NOMO-1 (cell line): ENCODE measurements around the gene ARFGEF3.

ENCODE experiments used
- DNase-seq, 2 experiments: peaks; one replicate each; lab custom pipeline; 2025; ENCODE audit not compliant: unreplicated experiment in 2 of 2; lab: John Stamatoyannopoulos, UW

Gene ARFGEF3

DNA sequence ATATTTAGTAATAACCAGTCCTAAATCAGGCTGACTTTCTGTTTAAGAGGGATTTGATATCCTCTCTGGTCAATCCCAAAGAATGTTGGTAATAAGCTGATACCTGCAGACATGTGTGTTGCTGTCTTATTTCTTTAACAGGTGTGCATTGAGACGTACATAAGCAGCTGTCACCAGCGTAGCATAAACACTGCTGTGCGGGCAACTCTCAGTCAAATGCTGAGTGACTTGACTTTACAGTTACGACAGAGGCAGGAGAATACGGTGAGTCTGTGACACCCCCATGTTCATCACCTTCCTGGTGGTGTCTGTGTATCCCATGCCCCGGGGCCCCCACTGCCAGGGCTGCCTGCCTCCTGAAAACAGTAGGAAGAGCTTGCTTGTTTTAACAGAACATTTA, 76.6 kb downstream of the ARFGEF3 start:
- DNase-seq, result no peak

GRCh38 chr6:138239774-138240173, 78.0 kb downstream of the ARFGEF3 start:
- no peak for DNase-seq

- DNase-seq, result no peak
These were observed 78.9 kb downstream of the ARFGEF3 start for GRCh38 chr6:138240476-138241245.

DNA sequence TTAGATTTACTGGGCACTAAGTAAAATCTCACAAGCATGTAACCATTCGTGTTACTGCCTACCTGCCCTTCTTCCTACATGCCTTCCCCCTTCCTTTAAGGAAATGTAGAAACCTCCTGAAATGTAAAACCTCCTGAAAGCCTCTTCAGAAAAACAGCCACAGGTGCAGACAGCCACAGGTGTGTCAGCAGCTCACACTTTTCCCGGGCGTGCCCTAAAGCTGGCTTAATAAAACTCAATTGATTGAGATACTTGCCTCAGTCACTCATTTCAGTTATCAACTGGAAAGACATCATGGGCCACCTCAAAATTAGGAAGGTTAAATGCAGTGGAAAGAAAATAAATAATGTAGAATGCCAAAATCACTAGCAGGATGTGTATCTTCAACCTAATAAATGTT, 79.6 kb downstream of the ARFGEF3 start:
- no peak for DNase-seq

DNA sequence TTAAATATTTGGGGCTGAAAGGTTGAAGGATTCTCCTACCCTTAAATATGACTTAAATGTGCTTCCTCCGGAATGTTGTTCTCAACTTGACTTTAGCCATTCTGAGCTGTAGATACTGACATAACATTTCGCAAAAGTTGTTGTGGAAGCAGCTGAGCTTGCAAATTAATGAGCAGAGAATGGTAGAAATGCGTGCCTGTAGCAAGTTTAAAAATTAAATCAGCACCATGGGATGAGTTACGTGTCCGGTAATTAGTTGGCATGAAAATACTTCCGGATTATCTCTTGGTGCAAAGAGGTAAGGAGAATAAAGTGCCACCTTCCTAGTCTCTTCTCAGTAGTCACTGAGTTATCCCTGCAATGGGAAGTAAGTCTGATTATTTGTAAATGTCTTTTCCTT, 80.2 kb downstream of the ARFGEF3 start:
- no peak for DNase-seq

- DNase-seq, result no peak
These were observed 81.4 kb downstream of the ARFGEF3 start for GRCh38 chr6:138242987-138243592.

DNA sequence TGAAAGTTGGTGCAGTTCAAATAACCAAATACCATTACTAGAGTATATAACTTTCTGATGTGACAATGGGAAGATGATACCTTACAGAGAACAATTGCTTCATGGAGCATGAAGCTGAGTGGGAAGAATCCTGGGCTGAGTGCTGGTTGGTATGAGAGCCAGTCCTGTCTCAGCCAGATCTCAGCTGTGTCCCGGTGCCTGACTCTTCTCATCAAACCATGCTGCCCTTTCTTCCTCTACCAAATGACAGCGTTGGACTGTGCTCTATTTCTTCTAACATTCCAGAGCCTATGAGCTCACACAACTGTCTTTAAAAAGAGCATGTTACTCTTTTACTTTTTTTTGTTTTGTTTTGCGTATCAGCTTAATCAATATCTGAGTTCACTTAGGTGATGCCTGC, 84.0 kb downstream of the ARFGEF3 start:
- no peak for DNase-seq

GRCh38 chr6:138246650-138247440, 85.1 kb downstream of the ARFGEF3 start:
- no peak for DNase-seq

GRCh38 chr6:138248011-138248410, 86.3 kb downstream of the ARFGEF3 start:
- no peak for DNase-seq

- no peak for DNase-seq
These were observed 87.1 kb downstream of the ARFGEF3 start for GRCh38 chr6:138248878-138249277.

- no peak for DNase-seq
These were observed 88.3 kb downstream of the ARFGEF3 start for GRCh38 chr6:138250053-138250452.

DNA sequence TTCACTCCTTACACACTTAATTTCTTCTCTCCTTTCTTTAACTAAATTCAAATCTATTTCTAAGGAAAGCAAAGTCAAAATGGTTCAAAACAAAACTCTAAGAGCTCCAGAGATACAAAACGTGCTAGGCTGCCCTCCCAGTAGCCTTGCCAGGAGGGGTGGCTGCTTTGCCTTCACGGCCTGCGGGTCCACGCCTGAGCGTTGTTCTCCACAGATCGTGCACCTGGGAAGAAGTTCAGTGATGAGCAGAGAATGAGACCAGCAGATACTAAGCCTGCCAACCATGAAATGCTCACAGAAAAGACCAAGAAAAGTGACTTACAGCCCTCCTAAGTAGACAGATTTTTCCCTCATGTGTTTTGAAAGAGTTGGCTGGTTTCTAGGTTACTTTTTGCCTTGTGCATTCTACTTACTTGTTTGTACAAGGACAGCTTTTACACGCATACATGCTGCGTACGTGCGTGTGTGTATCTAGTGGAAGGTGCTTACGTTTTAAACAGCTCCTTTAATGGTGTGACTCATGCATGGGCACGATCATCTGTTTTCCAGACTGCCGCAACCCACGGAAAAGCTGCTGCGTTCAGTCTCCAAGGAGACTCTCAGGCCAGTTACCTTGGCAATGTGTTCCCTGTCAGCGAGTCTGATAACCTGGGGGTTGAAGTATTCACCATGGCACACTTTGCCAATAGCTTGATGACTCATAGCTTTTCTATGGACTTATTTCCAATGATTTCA, 88.9 kb downstream of the ARFGEF3 start:
- DNase-seq, result no peak

DNA sequence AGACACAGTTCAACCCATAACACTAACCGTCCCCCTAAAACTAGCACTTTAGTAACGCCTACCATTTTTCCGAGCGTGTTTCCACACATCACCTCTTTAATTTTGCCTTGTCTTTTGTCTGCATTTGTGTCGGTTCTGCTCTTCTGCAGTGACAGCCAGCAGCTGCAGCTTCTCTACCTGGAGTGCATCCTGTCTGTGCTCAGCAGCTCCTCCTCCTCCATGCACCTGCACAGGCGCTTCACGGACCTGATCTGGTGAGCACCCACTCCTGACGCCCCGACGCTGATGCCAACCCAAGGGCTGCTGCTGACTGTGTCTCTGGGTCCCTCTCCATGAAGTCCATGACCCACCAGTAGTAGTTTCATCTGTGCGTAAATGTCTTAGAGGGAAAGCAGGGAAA, 92.0 kb downstream of the ARFGEF3 start:
- DNase-seq, result no peak

DNA sequence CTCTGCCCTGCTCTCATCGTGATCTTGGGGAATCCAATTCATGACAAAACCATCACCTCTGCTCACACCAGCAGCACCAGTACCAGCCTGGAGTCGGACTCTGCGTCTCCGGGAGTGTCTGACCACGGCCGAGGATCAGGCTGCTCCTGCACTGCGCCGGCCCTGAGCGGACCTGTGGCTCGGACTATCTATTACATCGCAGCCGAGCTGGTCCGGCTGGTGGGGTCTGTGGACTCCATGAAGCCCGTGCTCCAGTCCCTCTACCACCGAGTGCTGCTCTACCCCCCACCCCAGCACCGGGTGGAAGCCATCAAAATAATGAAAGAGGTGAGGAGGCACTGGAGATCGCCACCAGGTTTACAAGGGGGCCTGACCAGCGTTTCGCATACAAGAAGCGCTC, 93.7 kb downstream of the ARFGEF3 start:
- DNase-seq, result no peak

- no peak for DNase-seq
These were observed 95.9 kb downstream of the ARFGEF3 start for GRCh38 chr6:138257638-138258040.

GRCh38 chr6:138258197-138258596, 96.5 kb downstream of the ARFGEF3 start:
- DNase-seq, result no peak

DNA sequence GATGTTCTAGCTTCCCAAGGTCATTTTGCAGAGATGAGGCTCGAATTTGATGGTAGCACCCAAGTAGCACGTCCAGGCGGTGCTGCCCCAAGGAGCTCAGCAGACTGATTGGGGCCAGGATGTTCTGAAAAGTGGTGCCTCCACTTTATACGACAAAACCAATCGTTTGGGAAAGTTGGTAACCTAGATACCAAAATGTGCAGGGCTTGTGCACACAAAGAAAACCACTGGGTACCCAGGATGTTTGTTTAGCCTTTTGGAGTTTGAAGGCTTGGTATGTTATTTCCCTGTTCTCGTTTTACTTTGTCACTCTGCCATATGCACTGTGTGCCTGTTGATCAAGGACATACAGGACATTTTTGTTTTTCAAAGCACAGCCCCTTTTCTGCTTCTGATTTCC, 97.3 kb downstream of the ARFGEF3 start:
- no peak for DNase-seq

GRCh38 chr6:138261116-138261780, 99.5 kb downstream of the ARFGEF3 start:
- no peak for DNase-seq

DNA sequence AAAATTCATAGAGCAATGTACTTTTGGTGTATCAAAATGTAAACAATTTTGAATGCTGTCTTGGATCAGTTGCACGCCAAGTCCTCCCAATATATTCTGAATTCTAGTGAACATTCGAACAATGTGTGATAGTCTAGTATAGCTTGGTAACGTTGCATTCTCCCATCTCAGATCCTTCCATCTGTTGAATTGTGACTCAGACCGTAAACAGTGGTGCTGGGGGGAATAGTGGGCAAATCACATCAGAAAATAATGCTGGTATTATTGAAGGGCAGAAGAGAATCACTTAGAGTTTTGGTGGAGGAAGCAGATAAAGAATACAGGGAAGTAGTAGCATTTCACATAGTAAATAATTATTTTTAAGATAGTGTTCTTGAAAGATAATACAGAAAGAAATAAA, 102.2 kb downstream of the ARFGEF3 start:
- DNase-seq, result no peak

GRCh38 chr6:138264372-138264880, 102.7 kb downstream of the ARFGEF3 start:
- DNase-seq, result peak; percentile 24 to 35
